GM23338 (cell line): ENCODE data around the gene CNOT4.

ENCODE experiments used
- EZH2phosphoT487 ChIP-seq: fragments of 200-600 bp; sonication (generic); IDR thresholded peaks from one replicate; pipeline ENCODE4 v1.8.1; 2018; ENCODE audit warnings: antibody characterized with exemption; ENCODE audit not compliant: unreplicated experiment
- REST ChIP-seq: IDR thresholded peaks from one replicate; pipeline ENCODE4 v1.6.1; 2018; ENCODE audit warnings: antibody characterized with exemption; ENCODE audit not compliant: unreplicated experiment

DNA sequence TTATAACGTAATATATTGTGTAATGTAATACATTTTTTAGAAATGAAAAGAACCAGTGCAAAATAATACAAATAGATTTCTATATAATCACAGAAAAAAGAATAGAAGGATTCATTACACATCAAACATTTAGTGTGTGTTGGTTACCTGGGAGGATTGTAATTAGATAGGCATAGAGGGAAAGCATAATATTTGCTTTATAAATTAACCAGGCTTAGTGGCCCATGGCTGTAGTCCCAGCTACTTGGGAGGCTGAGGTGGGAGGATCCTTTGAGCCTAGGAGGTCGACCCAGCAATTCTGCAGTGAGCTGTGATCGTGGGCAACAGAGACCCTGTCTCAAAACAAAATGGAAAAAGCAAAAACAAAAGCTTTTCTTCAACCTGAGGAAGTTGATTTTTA is 5.0 kb upstream of the CNOT4 start:
- TF ChIP-seq EZH2phosphoT487 (no peak), REST (no peak)
